Mucosa of descending colon (tissue), 3 donors: ENCODE measurements around the gene PNMA8C. TPM values are rescaled to one million over a fixed set of nuclear protein-coding genes. Genes with fewer than 3 reads are reported as not detected.
A peak's percentile ranks its signal among the peaks of the same experiment; 100 is the strongest.

Experiments
- ATAC-seq: fragments of 200-7000 bp; cut with Tn5 transposase; one replicate; pipeline ENCODE4 v1.9.1; 2020; ENCODE audit warnings: mild to moderate bottlenecking, moderate library complexity
- DNase-seq, 3 donors: peaks; one replicate each; pipeline ENCODE4 v3.0.0-alpha.2; 2020
- H3K36me3 ChIP-seq: fragments of 200-600 bp; one replicate; pipeline ENCODE4 v1.8.0; 2021; ENCODE audit warnings: low read depth, mild to moderate bottlenecking
- H3K4me1 ChIP-seq: fragments of 200-600 bp; one replicate; pipeline ENCODE4 v1.8.0; 2021; ENCODE audit warnings: low read depth, mild to moderate bottlenecking
- H3K4me3 ChIP-seq: fragments of 200-600 bp; one replicate; pipeline ENCODE4 v1.8.0; 2021; ENCODE audit warnings: mild to moderate bottlenecking
- H3K9me3 ChIP-seq: fragments of 200-600 bp; one replicate; pipeline ENCODE4 v1.8.0; 2021; ENCODE audit warnings: mild to moderate bottlenecking
- CTCF ChIP-seq: fragments of 200-600 bp; IDR thresholded peaks from one replicate; pipeline ENCODE4 v1.8.0; 2022; ENCODE audit warnings: antibody characterized with exemption, mild to moderate bottlenecking
- intact Hi-C, 2 donors: fragments of 100-400 bp; cut with DNase I in 1 of 2; cut with micrococcal nuclease in 1 of 2; formaldehyde crosslinking; loops; one replicate each; pipeline versions ENCODE4 v1.11.0 to v1.11.1; 2022; cut with DNase I, micrococcal nuclease
- total RNA-seq, 3 donors: library from RNA; stranded (reverse); fragmentation: NEBNext Ultra II Directional in 2 of 3; extraction: Animal tissue kit (Norgen Biotek cat#: 25700) in 2 of 3; gene quantifications; one replicate each; pipeline versions ENCODE4 v1.2.1 to v1.2.4, GENCODE V29; 2021 to 2023
- donor health status: DM: no; HTN: no; CAD: no; lungs with moderate emphysema.
- donor health status: DM: no; HTN: no; CAD: no.
- donor health status: DM: no; HTN: yes; CAD: no.

PNMA8C gene
- total RNA-seq, 3 donors from 2014 or later = 0.57 TPM; not detected in 2

DNA sequence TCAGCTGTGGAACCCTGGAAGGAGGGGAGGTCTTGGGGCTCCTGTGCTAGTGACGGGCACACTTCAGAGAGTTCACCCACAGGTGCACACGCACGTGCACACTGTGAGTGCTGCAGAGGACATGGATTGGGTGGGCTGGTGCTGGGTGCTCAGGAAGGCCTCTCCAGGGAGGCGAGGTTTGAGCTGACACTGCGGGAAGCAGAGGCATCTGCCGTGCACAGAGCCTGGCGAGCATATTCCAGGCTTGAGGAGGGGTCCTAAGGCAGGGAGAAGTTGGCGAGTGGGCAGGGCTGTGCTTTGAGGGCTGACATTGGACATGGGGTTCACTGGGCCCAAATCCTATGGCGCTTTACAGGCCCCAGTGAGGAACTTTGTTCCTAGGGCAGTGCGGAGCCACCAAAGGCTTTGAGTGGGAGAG is 41.0 kb downstream of the PNMA8C start:
- no peak for ATAC-seq
- intact Hi-C loops = no loop called here

GRCh38 chr19:46386996-46387712 is 41.6 kb downstream of the PNMA8C start:
- H3K4me1 ChIP-seq = no peaks in the 10 kb centered on the region
- no peaks in the 10 kb centered on the region for H3K9me3 ChIP-seq
- DNase-seq = peak in 1 of 3 donors; percentile 9
- intact Hi-C loops = no loop called here
- no peak overlapping the region for H3K4me3 ChIP-seq
- TF ChIP-seq CTCF = no peak
- no peaks in the 10 kb centered on the region for H3K36me3 ChIP-seq
- ATAC-seq = no peak

More for the DNA sequence above, 41.0 kb downstream of the PNMA8C start:
- H3K9me3 ChIP-seq = no peaks in the 10 kb centered on the region
- no peaks in the 10 kb centered on the region for H3K36me3 ChIP-seq
- no peak overlapping the region for H3K4me3 ChIP-seq
- H3K4me1 ChIP-seq = no peaks in the 10 kb centered on the region
- TF ChIP-seq CTCF = no peak
- DNase-seq = peak in 1 of 3 donors; percentile 0

DNA sequence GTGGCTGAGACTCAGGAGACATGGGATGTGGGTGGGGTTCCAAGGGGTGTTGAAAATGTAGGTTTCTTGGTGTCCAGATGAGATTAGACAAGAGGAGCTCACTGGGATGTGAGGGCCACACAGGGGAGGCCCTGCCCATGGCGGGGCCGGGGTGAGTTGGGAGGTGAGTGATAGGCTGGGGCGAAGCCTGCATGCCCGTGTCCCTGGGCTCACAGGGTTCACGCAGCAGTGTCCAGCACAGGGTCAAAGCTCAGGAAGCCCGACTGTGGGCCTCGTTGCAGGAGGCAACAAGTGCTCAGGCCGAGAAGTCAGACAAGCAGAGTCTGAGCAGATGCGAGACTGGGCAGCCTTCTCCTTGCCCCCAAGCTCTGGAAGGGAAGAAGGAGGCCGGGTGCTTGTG is 42.6 kb downstream of the PNMA8C start:
- H3K4me1 ChIP-seq = no peaks in the 10 kb centered on the region
- no peak for TF ChIP-seq CTCF
- H3K36me3 ChIP-seq = no peaks in the 10 kb centered on the region
- DNase-seq = peak in 1 of 3 donors; percentile 16
- intact Hi-C loops = no loop called here
- H3K9me3 ChIP-seq = no peaks in the 10 kb centered on the region
- H3K4me3 ChIP-seq = no peak overlapping the region
- peak; percentile 11 for ATAC-seq

DNA sequence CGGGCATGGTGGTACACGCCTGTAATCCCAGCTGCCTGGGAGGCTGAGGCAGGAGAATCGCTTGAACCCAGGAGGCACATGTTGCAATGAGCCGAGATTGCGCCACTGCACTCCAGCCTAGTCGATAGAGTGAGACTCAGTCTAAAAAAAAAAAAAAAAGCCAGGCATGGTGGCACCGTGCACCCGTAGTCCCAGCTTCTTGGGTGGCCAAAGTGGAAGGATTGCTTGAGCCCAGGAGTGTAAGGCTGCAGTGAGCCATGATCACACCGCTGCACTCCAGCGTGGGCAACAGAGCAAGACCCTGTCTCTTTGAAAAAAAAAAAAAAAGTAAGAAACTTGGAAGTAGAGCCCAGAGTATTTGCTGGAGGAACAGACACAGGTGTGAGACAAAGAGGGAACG is 43.1 kb downstream of the PNMA8C start:
- DNase-seq (peak in 1 of 3 donors; percentile 7), ATAC-seq (no peak)
- intact Hi-C loops = no loop called here
- Histone ChIP-seq H3K4me1 (no peaks in the 10 kb centered on the region), H3K4me3 (no peak overlapping the region), H3K9me3 (no peaks in the 10 kb centered on the region), H3K36me3 (no peaks in the 10 kb centered on the region)
- no peak for TF ChIP-seq CTCF

GRCh38 chr19:46384396-46384795 is 44.3 kb downstream of the PNMA8C start:
- no peaks in the 10 kb centered on the region for H3K9me3 ChIP-seq
- ATAC-seq = no peak
- no peak for TF ChIP-seq CTCF
- H3K36me3 ChIP-seq = no peaks in the 10 kb centered on the region
- no peaks in the 10 kb centered on the region for H3K4me1 ChIP-seq
- H3K4me3 ChIP-seq = no peak overlapping the region
- DNase-seq = peak in 1 of 3 donors; percentile 13
- intact Hi-C loops = no loop called here

DNA sequence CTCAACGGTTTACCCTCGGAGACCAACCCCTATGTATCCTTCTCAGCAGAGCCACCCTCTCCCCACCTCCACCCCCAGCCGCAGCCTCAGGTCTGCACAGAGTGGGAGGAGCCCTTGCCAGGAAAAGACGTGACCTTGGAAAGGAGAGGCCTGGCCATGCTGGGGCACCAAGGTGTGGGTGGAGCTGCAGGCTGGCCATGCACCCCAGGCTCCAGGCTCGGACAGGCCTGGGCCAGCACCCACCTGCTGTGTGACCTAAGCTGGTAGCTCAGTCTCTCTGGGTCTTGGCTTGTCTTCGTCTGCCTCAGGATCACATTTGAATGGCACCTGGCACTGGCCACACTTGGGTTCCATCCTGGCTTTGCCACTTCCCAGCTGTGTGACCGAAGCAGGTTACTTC is 44.9 kb downstream of the PNMA8C start:
- no peak for ATAC-seq

More for the DNA sequence above, 44.9 kb downstream of the PNMA8C start:
- no peak for TF ChIP-seq CTCF
- DNase-seq = no peak
- Histone ChIP-seq H3K9me3 (no peaks in the 10 kb centered on the region), H3K4me1 (peaks cover 1% of the 10 kb centered on the region), H3K4me3 (no peak overlapping the region), H3K36me3 (no peaks in the 10 kb centered on the region)
- intact Hi-C loops = no loop called here
